ENCODE measurements around the gene TEX51. TPM values are rescaled to one million over a fixed set of nuclear protein-coding genes. Genes with fewer than 3 reads are reported as not detected.

The TEX51 gene
- total and polyA plus RNA-seq, 2 donors (not counting 1 experiment from before 2014, with no cell fraction given): not detected

- Histone ChIP-seq H3K4me1 (ENCODE audit: control insufficient read depth, extremely low read depth, insufficient read depth, low read length) (no peaks in the 10 kb centered on the region), H3K4me3 (replicated peaks in 1 of 4; ENCODE audit: control extremely low read depth in 1 of 4, insufficient read depth in 1 of 4, low read depth in 3 of 4, low read length in 4 of 4) (no peak overlapping the region), H3K79me2 (ENCODE audit: control insufficient read depth, insufficient read depth, low read length) (no peaks in the 10 kb centered on the region), H3K9me3 (ENCODE audit: control insufficient read depth, insufficient read depth, low read depth, low read length) (no peaks in the 10 kb centered on the region), H2AFZ (ENCODE audit: low read length) (no peak overlapping the region), H3K27ac (ENCODE audit: insufficient read depth, low read length) (no peak overlapping the region), H3K4me2 (ENCODE audit: extremely low read depth, insufficient read depth, low read length) (no peak overlapping the region), H3K36me3 (ENCODE audit: control insufficient read depth, insufficient read depth, low read length) (no peaks in the 10 kb centered on the region), H3K9ac (ENCODE audit: insufficient read depth, low read length) (no peak overlapping the region), H3K27me3 (ENCODE audit: control insufficient read depth, insufficient read depth, low read length) (no peaks in the 10 kb centered on the region), H4K20me1 (ENCODE audit: control insufficient read depth, extremely low read depth, insufficient read depth, low read length) (no peaks in the 10 kb centered on the region)
- no peak for DNase-seq (ENCODE audit: low read depth in 2 of 2)
- TF ChIP-seq CTCF (conservative IDR thresholded peaks at IDR 0.05 in 1 of 2, IDR thresholded peaks at IDR 0.05 in 1 of 2; ENCODE audit: low read depth in 1 of 2, low read length in 2 of 2) (no peak), EZH2 (IDR thresholded peaks at IDR 0.05; ENCODE audit: low read length, missing control alignments) (no peak)
These were observed 48.6 kb upstream of the TEX51 start for GRCh38 chr2:126849991-126850535.

GRCh38 chr2:126850940-126851339 is 47.8 kb upstream of the TEX51 start:
- H3K9ac ChIP-seq (ENCODE audit: insufficient read depth, low read length): no peak overlapping the region
- H3K4me1 ChIP-seq (ENCODE audit: control insufficient read depth, extremely low read depth, insufficient read depth, low read length): no peaks in the 10 kb centered on the region
- no peaks in the 10 kb centered on the region for H3K79me2 ChIP-seq (ENCODE audit: control insufficient read depth, insufficient read depth, low read length)
- H2AFZ ChIP-seq (ENCODE audit: low read length): no peak overlapping the region
- no peak for TF ChIP-seq EZH2 (IDR thresholded peaks at IDR 0.05; ENCODE audit: low read length, missing control alignments)
- no peak for TF ChIP-seq CTCF (conservative IDR thresholded peaks at IDR 0.05 in 1 of 2, IDR thresholded peaks at IDR 0.05 in 1 of 2; ENCODE audit: low read depth in 1 of 2, low read length in 2 of 2)
- no peaks in the 10 kb centered on the region for H4K20me1 ChIP-seq (ENCODE audit: control insufficient read depth, extremely low read depth, insufficient read depth, low read length)
- no peak overlapping the region for H3K4me2 ChIP-seq (ENCODE audit: extremely low read depth, insufficient read depth, low read length)
- no peaks in the 10 kb centered on the region for H3K27me3 ChIP-seq (ENCODE audit: control insufficient read depth, insufficient read depth, low read length)
- H3K4me3 ChIP-seq (replicated peaks in 1 of 4; ENCODE audit: control extremely low read depth in 1 of 4, insufficient read depth in 1 of 4, low read depth in 3 of 4, low read length in 4 of 4): no peak overlapping the region
- no peak overlapping the region for H3K27ac ChIP-seq (ENCODE audit: insufficient read depth, low read length)
- no peaks in the 10 kb centered on the region for H3K36me3 ChIP-seq (ENCODE audit: control insufficient read depth, insufficient read depth, low read length)
- H3K9me3 ChIP-seq (ENCODE audit: control insufficient read depth, insufficient read depth, low read depth, low read length): no peaks in the 10 kb centered on the region
- no peak for DNase-seq (ENCODE audit: low read depth in 2 of 2)

- no peak for DNase-seq (ENCODE audit: low read depth in 2 of 2)
- no peak overlapping the region for H3K4me3 ChIP-seq (replicated peaks in 1 of 4; ENCODE audit: control extremely low read depth in 1 of 4, insufficient read depth in 1 of 4, low read depth in 3 of 4, low read length in 4 of 4)
- H3K9me3 ChIP-seq (ENCODE audit: control insufficient read depth, insufficient read depth, low read depth, low read length): no peaks in the 10 kb centered on the region
- no peak overlapping the region for H3K9ac ChIP-seq (ENCODE audit: insufficient read depth, low read length)
- no peaks in the 10 kb centered on the region for H3K4me1 ChIP-seq (ENCODE audit: control insufficient read depth, extremely low read depth, insufficient read depth, low read length)
- H3K4me2 ChIP-seq (ENCODE audit: extremely low read depth, insufficient read depth, low read length): no peak overlapping the region
- TF ChIP-seq EZH2 (IDR thresholded peaks at IDR 0.05; ENCODE audit: low read length, missing control alignments) (no peak), CTCF (conservative IDR thresholded peaks at IDR 0.05 in 1 of 2, IDR thresholded peaks at IDR 0.05 in 1 of 2; ENCODE audit: low read depth in 1 of 2, low read length in 2 of 2) (no peak)
- no peaks in the 10 kb centered on the region for H4K20me1 ChIP-seq (ENCODE audit: control insufficient read depth, extremely low read depth, insufficient read depth, low read length)
- H3K36me3 ChIP-seq (ENCODE audit: control insufficient read depth, insufficient read depth, low read length): no peaks in the 10 kb centered on the region
- H2AFZ ChIP-seq (ENCODE audit: low read length): no peak overlapping the region
- H3K27ac ChIP-seq (ENCODE audit: insufficient read depth, low read length): no peak overlapping the region
- no peaks in the 10 kb centered on the region for H3K79me2 ChIP-seq (ENCODE audit: control insufficient read depth, insufficient read depth, low read length)
- no peaks in the 10 kb centered on the region for H3K27me3 ChIP-seq (ENCODE audit: control insufficient read depth, insufficient read depth, low read length)
These were observed 46.9 kb upstream of the TEX51 start for GRCh38 chr2:126851756-126852155.
